HG03432 (cell line): ENCODE results near the gene ARRB1.
"Not testable (repeated sequence)": the region's sequence is repeated elsewhere in the genome, so short reads cannot be mapped to it uniquely, and the experiment has no call there.

ENCODE experiments used
- ATAC-seq: cut with Tn5 transposase; IDR thresholded peaks from one replicate; pipeline ENCODE4 v1.9.1; 2021; ENCODE audit warnings: mild to moderate bottlenecking, moderate library complexity; ENCODE audit not compliant: unreplicated experiment

The ARRB1 gene

GRCh38 chr11:75324740-75325139 lies 26.7 kb downstream of the ARRB1 start:
- no peak for ATAC-seq

- no peak for ATAC-seq
Observed at GRCh38 chr11:75324189-75324588, 27.3 kb downstream of the ARRB1 start.

GRCh38 chr11:75323609-75324008 lies 27.9 kb downstream of the ARRB1 start:
- no peak for ATAC-seq

- no peak for ATAC-seq
Observed at GRCh38 chr11:75320643-75321042, 30.8 kb downstream of the ARRB1 start.

GRCh38 chr11:75320046-75320618 lies 31.3 kb downstream of the ARRB1 start:
- ATAC-seq, result no peak

- no peak for ATAC-seq
Observed at GRCh38 chr11:75319035-75319877, 32.2 kb downstream of the ARRB1 start.

GRCh38 chr11:75317446-75318122 lies 33.9 kb downstream of the ARRB1 start:
- no peak for ATAC-seq

GRCh38 chr11:75315439-75315805 lies 36.0 kb downstream of the ARRB1 start:
- ATAC-seq, result no peak

- ATAC-seq, result no peak
Observed at GRCh38 chr11:75314771-75315438, 36.6 kb downstream of the ARRB1 start.

- no peak for ATAC-seq
Observed at GRCh38 chr11:75313513-75314272, 37.8 kb downstream of the ARRB1 start.

- ATAC-seq, result no peak
Observed at GRCh38 chr11:75312346-75312745, 39.1 kb downstream of the ARRB1 start.

GRCh38 chr11:75311858-75312288 lies 39.6 kb downstream of the ARRB1 start:
- no peak for ATAC-seq

- no peak for ATAC-seq
Observed at GRCh38 chr11:75308986-75309385, 42.5 kb downstream of the ARRB1 start.

- ATAC-seq, result no peak
Observed at GRCh38 chr11:75308116-75308515, 43.3 kb downstream of the ARRB1 start.

GRCh38 chr11:75307058-75307457 lies 44.4 kb downstream of the ARRB1 start:
- ATAC-seq, result no peak

GRCh38 chr11:75306529-75306928 lies 44.9 kb downstream of the ARRB1 start:
- ATAC-seq, result no peak

- ATAC-seq, result no peak
Observed at GRCh38 chr11:75305993-75306392, 45.5 kb downstream of the ARRB1 start.

GRCh38 chr11:75305452-75305851 lies 46.0 kb downstream of the ARRB1 start:
- no peak for ATAC-seq

- not testable (repeated sequence) for ATAC-seq
Observed at GRCh38 chr11:75304941-75305340, 46.5 kb downstream of the ARRB1 start.

GRCh38 chr11:75303544-75304224 lies 47.8 kb downstream of the ARRB1 start:
- ATAC-seq, result no peak
